GM23338 (cell line): ENCODE results near the gene FLOT2. TPM values are rescaled to one million over a fixed set of nuclear protein-coding genes. Genes with fewer than 3 reads are reported as not detected.

Experiments used
- ATAC-seq: fragments of 200-7000 bp; cut with Tn5 transposase; 3 replicates; pipeline ENCODE4 v1.9.1; 2020
- DNase-seq: peaks from one replicate; pipeline ENCODE4 v3.0.0-alpha.2; 2015; ENCODE audit warnings: low spot score
- H2AFZ ChIP-seq: fragments of 200-600 bp; sonication (generic); 2 replicates; pipeline ENCODE4 v1.8.0; 2016; ENCODE audit warnings: antibody characterized with exemption, mild to moderate bottlenecking, moderate library complexity
- H3F3A ChIP-seq: fragments of 200-600 bp; sonication (generic); replicated peaks from 2 replicates; pipeline ENCODE4 v1.8.0; 2017; ENCODE audit warnings: antibody characterized with exemption, mixed run types, low read depth
- H3K27ac ChIP-seq: fragments of 200-600 bp; sonication (generic); 2 replicates; pipeline ENCODE4 v1.6.1; 2016; ENCODE audit warnings: low read depth
- H3K27me3 ChIP-seq: fragments of 200-600 bp; sonication (generic); 2 replicates; pipeline ENCODE4 v1.8.0; 2016; ENCODE audit warnings: mild to moderate bottlenecking, mixed run types, moderate library complexity; ENCODE audit not compliant: insufficient read depth
- H3K36me3 ChIP-seq: fragments of 200-600 bp; sonication (generic); 2 replicates; pipeline ENCODE4 v1.8.0; 2016; ENCODE audit warnings: mild to moderate bottlenecking; ENCODE audit not compliant: insufficient read depth
- H3K4me1 ChIP-seq: fragments of 200-600 bp; sonication (generic); 2 replicates; pipeline ENCODE4 v1.8.0; 2016; ENCODE audit warnings: mild to moderate bottlenecking, moderate library complexity; ENCODE audit not compliant: insufficient read depth
- H3K4me2 ChIP-seq: fragments of 200-600 bp; sonication (generic); 2 replicates; pipeline ENCODE4 v1.7.1; 2017; ENCODE audit warnings: mixed run types
- H3K4me3 ChIP-seq: fragments of 200-600 bp; sonication (generic); 2 replicates; pipeline ENCODE4 v1.6.1; 2016; ENCODE audit warnings: mixed run types
- H3K79me2 ChIP-seq: fragments of 200-600 bp; sonication (generic); replicated peaks from 2 replicates; pipeline ENCODE4 v1.8.0; 2017; ENCODE audit warnings: mild to moderate bottlenecking; ENCODE audit not compliant: insufficient read depth
- H3K9me2 ChIP-seq: fragments of 200-600 bp; sonication (generic); 2 replicates; pipeline ENCODE4 v1.8.0; 2017; ENCODE audit not compliant: insufficient read depth
- H4K20me1 ChIP-seq: fragments of 200-600 bp; sonication (generic); replicated peaks from 2 replicates; pipeline ENCODE4 v1.8.0; 2017; ENCODE audit warnings: mild to moderate bottlenecking; ENCODE audit not compliant: insufficient read depth
- H3K27ac Mint-ChIP-seq: 2 replicates; pipeline ENCODE4 v1.8.0; 2020; ENCODE audit warnings: inconsistent platforms, mild to moderate bottlenecking, moderate library complexity, mixed read lengths
- H3K27me3 Mint-ChIP-seq: 3 replicates; pipeline ENCODE4 v1.8.0; 2022; ENCODE audit warnings: low read depth, mild to moderate bottlenecking, moderate library complexity, mixed read lengths, inconsistent platforms; ENCODE audit not compliant: insufficient read depth, poor library complexity
- H3K36me3 Mint-ChIP-seq: 3 replicates; pipeline ENCODE4 v1.8.0; 2021; ENCODE audit warnings: low read depth, mild to moderate bottlenecking, inconsistent platforms, moderate library complexity, mixed read lengths
- H3K4me1 Mint-ChIP-seq: 3 replicates; pipeline ENCODE4 v1.8.0; 2020; ENCODE audit warnings: mild to moderate bottlenecking, inconsistent platforms, mixed read lengths
- H3K4me3 Mint-ChIP-seq: 3 replicates; pipeline ENCODE4 v1.8.0; 2021; ENCODE audit warnings: moderate library complexity, mild to moderate bottlenecking, inconsistent platforms, mixed read lengths
- H3K9me3 Mint-ChIP-seq: 3 replicates; pipeline ENCODE4 v1.8.0; 2020; ENCODE audit warnings: moderate library complexity, mild to moderate bottlenecking, inconsistent platforms, mixed read lengths
- EZH2 ChIP-seq: fragments of 200-600 bp; sonication (generic); IDR thresholded peaks from one replicate; pipeline ENCODE4 v1.8.0; 2017; ENCODE audit warnings: antibody characterized with exemption, mild to moderate bottlenecking, low read depth; ENCODE audit not compliant: unreplicated experiment
- NANOG ChIP-seq: IDR thresholded peaks from 2 replicates; pipeline ENCODE4 v1.6.1; 2016; ENCODE audit warnings: antibody characterized with exemption, borderline replicate concordance
- POLR2AphosphoS5 ChIP-seq: IDR thresholded peaks from 2 replicates; pipeline ENCODE4 v1.6.1; 2016; ENCODE audit warnings: antibody characterized with exemption, low read depth
- REST ChIP-seq: IDR thresholded peaks from one replicate; pipeline ENCODE4 v1.6.1; 2018; ENCODE audit warnings: antibody characterized with exemption; ENCODE audit not compliant: unreplicated experiment
- polyA plus RNA-seq: library from polyadenylated mRNA; unstranded; fragments of >200 nt; fragmentation: Nextera tagmentation; extraction: Ambion mirVana; gene quantifications from 2 replicates; pipeline ENCODE4 v1.2.1, GENCODE V29; 2016
- total RNA-seq: library from RNA; depleted of rRNA; stranded (reverse); fragments of >200 nt; shearing (Covaris generic); gene quantifications from 2 replicates; pipeline ENCODE4 v1.2.3, GENCODE V29; 2014
- TF ChIP-seq, protein P1 (sequence below): IDR thresholded peaks from 2 replicates; pipeline ENCODE4 v1.6.1; 2016; ENCODE audit warnings: antibody characterized with exemption

The FLOT2 gene
- total and polyA plus RNA-seq, 2 experiments from 2014 or later = 49.8 to 66.1 TPM

GRCh38 chr17:28907709-28908475, 10.4 kb upstream of the FLOT2 start:
- peaks cover 59% of the 10 kb centered on the region for H3K36me3 ChIP-seq

More at GRCh38 chr17:28907709-28908475, 10.4 kb upstream of the FLOT2 start:
- H3K27ac ChIP-seq = peak overlapping the region; percentile 80; the same call in 1 of the 2 replicates
- TF ChIP-seq EZH2 (no peak), NANOG (no peak), POLR2AphosphoS5 (peak; percentile 31; the same call in 1 of the 2 replicates), REST (no peak)
- TF ChIP-seq, protein P1, sequence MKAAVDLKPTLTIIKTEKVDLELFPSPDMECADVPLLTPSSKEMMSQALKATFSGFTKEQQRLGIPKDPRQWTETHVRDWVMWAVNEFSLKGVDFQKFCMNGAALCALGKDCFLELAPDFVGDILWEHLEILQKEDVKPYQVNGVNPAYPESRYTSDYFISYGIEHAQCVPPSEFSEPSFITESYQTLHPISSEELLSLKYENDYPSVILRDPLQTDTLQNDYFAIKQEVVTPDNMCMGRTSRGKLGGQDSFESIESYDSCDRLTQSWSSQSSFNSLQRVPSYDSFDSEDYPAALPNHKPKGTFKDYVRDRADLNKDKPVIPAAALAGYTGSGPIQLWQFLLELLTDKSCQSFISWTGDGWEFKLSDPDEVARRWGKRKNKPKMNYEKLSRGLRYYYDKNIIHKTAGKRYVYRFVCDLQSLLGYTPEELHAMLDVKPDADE = no peak
- ATAC-seq (no peak), DNase-seq (no peak)
- peak overlapping the region; percentile 43; the same call in 1 of the 2 replicates for H3K27ac Mint-ChIP-seq
- no peak overlapping the region for H3K4me3 ChIP-seq
- H3K4me2 ChIP-seq = no peak overlapping the region
- peaks cover 29% of the 10 kb centered on the region for H3K4me1 ChIP-seq
- H3K27me3 ChIP-seq = no peaks in the 10 kb centered on the region
- no peak overlapping the region for H3K4me3 Mint-ChIP-seq
- H3K9me3 Mint-ChIP-seq = no peaks in the 10 kb centered on the region; the same call in 2 of the 3 replicates
- H3K27me3 Mint-ChIP-seq = peaks cover 42% of the 10 kb centered on the region
- no peaks in the 10 kb centered on the region for H3K9me2 ChIP-seq
- peaks cover 67% of the 10 kb centered on the region for H3F3A ChIP-seq
- H3K79me2 ChIP-seq = peaks cover 5% of the 10 kb centered on the region; the same call in 1 of the 2 replicates
- H3K4me1 Mint-ChIP-seq = peaks cover 57% of the 10 kb centered on the region
- H3K36me3 Mint-ChIP-seq = peaks cover 77% of the 10 kb centered on the region
- H2AFZ ChIP-seq = no peak overlapping the region
- peaks cover 27% of the 10 kb centered on the region for H4K20me1 ChIP-seq
